ENCODE data around the gene CIAO1. TPM values are rescaled to one million over a fixed set of nuclear protein-coding genes. Genes with fewer than 3 reads are reported as not detected.
"Not testable (repeated sequence)": the region's sequence is repeated elsewhere in the genome, so short reads cannot be mapped to it uniquely, and the experiment has no call there.

The CIAO1 gene
- 59.3 and 89.5 TPM in 2 replicates for total RNA-seq

- DNase-seq (ENCODE audit: low read depth in 2 of 2), result peak; percentile 99
Measured at GRCh38 chr2:96265840-96266679, at the start of gene CIAO1, which contains the start of gene TMEM127. Gene CIAO1 (plus strand): TSS chr2:96266225. CDS start chr2:96266351, 126 bp downstream. Gene TMEM127 (minus strand): TSS chr2:96265997. CDS start chr2:96265381, 616 bp downstream.

DNA sequence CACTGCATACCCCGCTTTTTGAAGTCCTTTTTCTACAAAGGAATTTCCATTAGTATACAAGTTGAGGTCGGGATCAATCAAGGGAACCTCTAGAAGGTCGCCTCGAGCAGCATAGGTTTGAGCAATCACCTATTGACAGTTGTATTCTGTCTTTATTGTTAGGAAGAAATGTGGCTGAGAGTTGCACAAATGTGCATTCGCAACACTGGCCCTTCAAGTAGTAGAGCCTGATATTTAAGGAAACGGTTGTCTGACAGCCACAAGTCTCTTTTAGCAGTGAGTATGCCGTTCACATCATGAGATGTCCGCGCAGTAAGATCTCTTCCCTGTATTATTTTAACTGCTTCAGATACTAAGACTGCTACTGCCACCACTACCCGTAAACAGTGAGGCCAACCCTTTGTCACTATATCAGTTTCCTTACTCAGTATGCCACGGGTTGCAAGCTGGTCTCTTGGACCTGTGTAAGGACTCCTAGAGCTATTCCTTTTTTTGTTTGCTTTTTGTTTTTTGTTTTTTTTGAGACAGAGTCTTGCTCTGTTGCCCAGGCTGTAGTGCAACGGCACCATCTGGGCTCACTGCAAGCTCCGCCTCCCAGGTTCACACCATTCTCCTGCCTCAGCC, 47.4 kb upstream of the CIAO1 start:
- no peak for DNase-seq (ENCODE audit: low read depth in 2 of 2)

GRCh38 chr2:96219959-96220358, 46.1 kb upstream of the CIAO1 start:
- DNase-seq (ENCODE audit: low read depth in 2 of 2), result not testable (repeated sequence)

- DNase-seq (ENCODE audit: low read depth in 2 of 2), result not testable (repeated sequence)
Measured at GRCh38 chr2:96221106-96221505, 44.9 kb upstream of the CIAO1 start.

GRCh38 chr2:96225016-96225533, 41.0 kb upstream of the CIAO1 start:
- no peak for DNase-seq (ENCODE audit: low read depth in 2 of 2)

- no peak for DNase-seq (ENCODE audit: low read depth in 2 of 2)
Measured at GRCh38 chr2:96231316-96231715, 34.7 kb upstream of the CIAO1 start.

GRCh38 chr2:96233436-96233835, 32.6 kb upstream of the CIAO1 start:
- no peak for DNase-seq (ENCODE audit: low read depth in 2 of 2)

GRCh38 chr2:96233880-96234316, 32.1 kb upstream of the CIAO1 start:
- DNase-seq (ENCODE audit: low read depth in 2 of 2), result no peak

GRCh38 chr2:96236882-96237281, 29.1 kb upstream of the CIAO1 start:
- DNase-seq (ENCODE audit: low read depth in 2 of 2), result no peak

GRCh38 chr2:96238266-96238665, 27.8 kb upstream of the CIAO1 start:
- DNase-seq (ENCODE audit: low read depth in 2 of 2), result no peak

DNA sequence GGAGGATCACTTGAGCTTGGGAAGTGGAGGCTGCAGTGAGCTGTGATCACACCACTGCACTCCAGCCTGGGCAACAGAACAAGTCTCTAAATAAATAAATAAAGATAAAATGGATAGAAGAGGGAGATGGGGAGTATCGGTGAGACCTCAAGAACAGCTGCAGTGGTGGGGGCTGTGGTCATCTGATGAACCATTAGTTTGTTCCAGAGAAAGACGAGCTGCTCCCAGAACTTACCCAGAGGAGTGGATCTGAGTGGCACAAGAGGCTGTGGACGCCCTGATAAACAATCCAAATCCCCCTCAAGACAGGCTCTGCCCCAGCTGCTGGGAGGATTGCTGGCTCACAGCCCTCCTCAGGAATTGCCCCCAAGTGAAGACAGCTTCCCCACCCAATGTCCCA, 26.9 kb upstream of the CIAO1 start:
- no peak for DNase-seq (ENCODE audit: low read depth in 2 of 2)

- DNase-seq (ENCODE audit: low read depth in 2 of 2), result no peak
Measured at GRCh38 chr2:96239745-96240264, 26.2 kb upstream of the CIAO1 start.

- no peak for DNase-seq (ENCODE audit: low read depth in 2 of 2)
Measured at GRCh38 chr2:96240341-96241038, 25.5 kb upstream of the CIAO1 start.

DNA sequence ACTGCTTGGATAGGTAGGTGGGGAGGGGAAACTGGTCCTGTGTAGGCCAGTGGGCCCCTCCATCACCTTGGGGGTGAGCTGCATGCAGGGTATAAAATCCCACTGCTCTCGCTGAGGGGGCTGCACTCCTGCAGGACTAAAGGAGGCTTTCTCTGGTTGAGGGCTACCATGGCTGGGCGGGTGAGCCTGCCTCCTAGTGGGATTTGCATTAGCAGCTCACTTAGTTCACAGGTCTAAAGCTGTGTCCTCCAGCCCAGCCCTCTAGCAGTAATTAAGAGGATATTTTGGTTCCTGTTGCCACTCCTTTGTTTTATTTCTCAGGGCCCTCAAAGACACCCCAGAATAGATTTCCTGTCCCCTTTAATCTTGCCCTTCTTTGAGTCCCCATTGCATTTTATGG, 24.8 kb upstream of the CIAO1 start:
- DNase-seq (ENCODE audit: low read depth in 2 of 2), result no peak

- DNase-seq (ENCODE audit: low read depth in 2 of 2), result peak; percentile 67 to 93
Measured at GRCh38 chr2:96241900-96242611, 24.0 kb upstream of the CIAO1 start.

- no peak for DNase-seq (ENCODE audit: low read depth in 2 of 2)
Measured at GRCh38 chr2:96243843-96244242, 22.2 kb upstream of the CIAO1 start.

DNA sequence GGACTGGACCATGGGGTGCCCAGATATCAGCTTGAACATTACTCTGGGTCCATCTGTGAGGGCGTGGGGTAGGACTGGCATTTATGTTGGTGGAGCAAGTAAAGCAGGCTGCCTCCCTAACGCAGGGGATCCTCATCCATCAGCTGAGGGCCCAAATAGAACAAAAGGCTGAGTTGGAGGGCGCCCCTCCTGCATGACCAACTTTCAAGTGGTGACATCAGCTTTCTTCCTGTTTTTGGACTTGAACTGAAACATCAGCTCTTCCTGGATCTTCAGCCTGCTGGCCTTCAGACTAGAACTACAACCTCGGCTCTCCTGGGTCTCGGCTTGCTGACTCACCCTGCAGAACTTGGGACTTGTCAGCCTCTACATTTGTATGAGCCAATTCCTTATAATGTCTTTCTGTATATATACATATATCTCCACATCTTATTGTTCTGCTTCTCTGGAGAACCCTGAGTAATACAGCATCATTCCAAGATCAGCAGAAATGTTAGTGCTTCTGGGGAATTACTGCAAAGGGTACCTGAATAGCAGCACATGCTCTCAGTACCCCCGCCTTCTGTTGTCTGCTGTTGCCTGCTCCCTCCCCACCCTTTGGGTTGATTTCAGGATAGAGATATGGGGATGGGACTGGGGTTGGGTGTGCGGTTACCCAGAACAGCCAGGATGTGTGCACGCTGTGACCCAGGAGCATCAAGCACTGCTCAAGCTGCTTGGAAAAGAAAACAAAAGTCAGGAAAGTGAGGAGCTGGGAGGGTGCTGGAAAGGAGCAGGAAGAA, 20.2 kb upstream of the CIAO1 start:
- DNase-seq (ENCODE audit: low read depth in 2 of 2), result peak; percentile 28 to 95

- peak in 1 of 2 donors; percentile 49 for DNase-seq (ENCODE audit: low read depth in 2 of 2)
Measured at GRCh38 chr2:96247009-96247408, 19.0 kb upstream of the CIAO1 start.

DNA sequence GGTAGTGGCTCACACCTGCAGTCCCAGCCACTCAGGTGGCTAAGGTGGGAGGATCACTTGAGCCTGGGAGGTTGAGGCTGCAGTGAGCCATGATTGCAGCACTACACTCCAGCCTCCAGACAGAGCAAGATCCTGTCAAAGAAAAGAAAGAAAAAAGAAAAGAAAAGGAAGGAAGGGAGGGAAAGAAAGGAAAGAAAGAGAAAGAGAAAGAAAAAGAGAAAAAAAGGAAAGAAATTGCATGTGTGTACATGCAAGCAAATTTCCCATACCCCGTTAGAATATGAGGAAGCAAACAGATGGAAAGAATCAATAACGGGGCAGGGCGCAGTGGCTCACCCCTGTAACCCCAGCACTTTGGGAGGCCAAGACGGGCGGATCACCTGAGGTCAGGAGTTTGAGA, 18.1 kb upstream of the CIAO1 start:
- DNase-seq (ENCODE audit: low read depth in 2 of 2), result no peak

GRCh38 chr2:96248624-96249023, 17.4 kb upstream of the CIAO1 start:
- no peak for DNase-seq (ENCODE audit: low read depth in 2 of 2)
